Measurements from ENCODE around the gene ELMOD2.

ELMOD2 gene

GRCh38 chr4:140581078-140581477 lies 57.1 kb downstream of the ELMOD2 start:
- DNase-seq (ENCODE audit: low read depth), result no peak
- H3K4me3 ChIP-seq (ENCODE audit: low read length), result no peak overlapping the region
- no peak for TF ChIP-seq CTCF (conservative IDR thresholded peaks at IDR 0.05; ENCODE audit: low read length)

GRCh38 chr4:140584439-140584838 lies 60.5 kb downstream of the ELMOD2 start:
- no peak for TF ChIP-seq CTCF (conservative IDR thresholded peaks at IDR 0.05; ENCODE audit: low read length)

GRCh38 chr4:140595065-140595464 lies 71.1 kb downstream of the ELMOD2 start:
- peak; percentile 5 for DNase-seq (ENCODE audit: low read depth)
- H3K4me3 ChIP-seq (ENCODE audit: low read length), result no peak overlapping the region
- peak; percentile 48 for TF ChIP-seq CTCF (conservative IDR thresholded peaks at IDR 0.05; ENCODE audit: low read length)

More at GRCh38 chr4:140584439-140584838, 60.5 kb downstream of the ELMOD2 start:
- no peak overlapping the region for H3K4me3 ChIP-seq (ENCODE audit: low read length)
- no peak for DNase-seq (ENCODE audit: low read depth)

- DNase-seq (ENCODE audit: low read depth), result no peak
- no peak overlapping the region for H3K4me3 ChIP-seq (ENCODE audit: low read length)
- TF ChIP-seq CTCF (conservative IDR thresholded peaks at IDR 0.05; ENCODE audit: low read length), result no peak
Measured at GRCh38 chr4:140600408-140600807, 76.4 kb downstream of the ELMOD2 start.

GRCh38 chr4:140602714-140603113 lies 78.7 kb downstream of the ELMOD2 start:
- H3K4me3 ChIP-seq (ENCODE audit: low read length), result no peak overlapping the region
- DNase-seq (ENCODE audit: low read depth), result no peak
- TF ChIP-seq CTCF (conservative IDR thresholded peaks at IDR 0.05; ENCODE audit: low read length), result no peak

- no peak overlapping the region for H3K4me3 ChIP-seq (ENCODE audit: low read length)
- no peak for DNase-seq (ENCODE audit: low read depth)
- no peak for TF ChIP-seq CTCF (conservative IDR thresholded peaks at IDR 0.05; ENCODE audit: low read length)
Measured at GRCh38 chr4:140603286-140603685, 79.3 kb downstream of the ELMOD2 start.

Data from AG10803 (cell line).